ENCODE measurements around the gene ITGB3. TPM values are rescaled to one million over a fixed set of nuclear protein-coding genes. Genes with fewer than 3 reads are reported as not detected.

ITGB3 gene
- total RNA-seq, 5 donors from 2014 or later (not counting 1 experiment from before 2014, with no cell fraction given) = 0.22 to 3.8 (median 0.26) TPM

DNA sequence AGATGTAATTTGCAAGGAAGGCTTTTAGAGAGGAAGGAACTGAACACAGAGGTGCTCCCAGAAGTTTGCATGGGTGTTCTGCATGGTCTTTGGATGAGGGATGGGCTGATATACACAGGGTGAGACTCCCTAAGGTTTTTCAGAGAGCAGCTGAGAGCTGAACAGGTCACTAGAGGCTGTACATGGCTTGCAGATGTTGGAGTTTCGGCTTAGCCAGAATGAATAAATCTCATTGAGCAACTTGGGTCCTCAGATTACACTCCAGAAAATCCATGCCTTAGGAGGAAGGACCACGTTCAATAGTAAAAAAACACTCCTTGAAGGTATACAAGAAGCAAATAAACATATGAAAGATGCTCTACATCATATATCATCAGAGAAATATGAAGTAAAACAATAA, 7.5 kb upstream of the ITGB3 start:
- no peak overlapping the region for H3K4me3 ChIP-seq (ENCODE audit: control insufficient read depth in 1 of 2, extremely low read depth in 1 of 2, low read length in 1 of 2)
- H3K9me3 ChIP-seq = no peaks in the 10 kb centered on the region
- Mint-ChIP-seq H3K4me1 (no peaks in the 10 kb centered on the region), H3K27me3 (peaks cover 22 to 24% of the 10 kb centered on the region in 2 donors), H3K36me3 (no peaks in the 10 kb centered on the region), H3K4me3 (no peak overlapping the region), H3K9me3 (no peaks in the 10 kb centered on the region), H3K27ac (no peak overlapping the region)
- no peak for DNase-seq
- no peak overlapping the region for H3K27ac ChIP-seq (ENCODE audit: low read length)
- H3K4me1 ChIP-seq (ENCODE audit: control insufficient read depth in 1 of 2, extremely low read depth in 1 of 2, insufficient read depth in 2 of 2, low read length in 2 of 2) = no peaks in the 10 kb centered on the region
- no peak for ATAC-seq (replicated peaks in 1 of 4)
- ChIA-PET CTCF (no interaction called here), POLR2A (interaction anchor here in 1 of 2 donors (0.7 kb wide), 1 partner anchor 649 kb away, joined by 3 read pairs; no protein-coding TSS in a partner anchor)
- H3K27me3 ChIP-seq (replicated peaks in 1 of 2; ENCODE audit: control insufficient read depth in 2 of 2, extremely low read depth in 1 of 2, insufficient read depth in 2 of 2, low read length in 1 of 2) = peaks cover 0 to 8% of the 10 kb centered on the region in 2 experiments
- WGBS (ENCODE audit: insufficient coverage) = no CpG with 5 or more reads among the region's 2 CpGs
- no peaks in the 10 kb centered on the region for H3K36me3 ChIP-seq (ENCODE audit: control insufficient read depth in 2 of 2, extremely low read depth in 1 of 2, insufficient read depth in 1 of 2, low read length in 1 of 2)

DNA sequence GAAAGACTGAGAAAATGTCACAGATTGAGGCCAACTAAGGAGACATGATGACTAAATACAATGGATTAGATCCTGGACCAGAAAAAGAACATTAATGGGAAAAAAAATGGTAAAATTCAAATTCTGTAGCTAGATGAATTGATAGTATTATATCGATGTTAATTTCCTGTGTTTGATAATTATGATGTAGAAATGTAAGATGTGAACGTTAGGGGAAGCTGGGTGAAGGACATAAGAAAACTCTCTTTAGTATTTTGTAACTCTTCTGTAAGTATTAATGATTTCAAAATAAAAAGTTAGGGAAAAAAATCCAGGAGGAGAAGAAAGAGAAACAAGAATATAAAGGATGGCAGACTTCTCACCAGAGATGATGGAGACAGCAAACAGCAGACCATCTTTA, 2.8 kb upstream of the ITGB3 start:
- Histone ChIP-seq H3K36me3 (ENCODE audit: control insufficient read depth in 2 of 2, extremely low read depth in 1 of 2, insufficient read depth in 1 of 2, low read length in 1 of 2) (no peaks in the 10 kb centered on the region), H3K4me1 (ENCODE audit: control insufficient read depth in 1 of 2, extremely low read depth in 1 of 2, insufficient read depth in 2 of 2, low read length in 2 of 2) (peaks cover 0 to 9% of the 10 kb centered on the region in 2 experiments), H3K9me3 (no peaks in the 10 kb centered on the region), H3K27ac (ENCODE audit: low read length) (no peak overlapping the region), H3K27me3 (replicated peaks in 1 of 2; ENCODE audit: control insufficient read depth in 2 of 2, extremely low read depth in 1 of 2, insufficient read depth in 2 of 2, low read length in 1 of 2) (peaks cover 6 to 30% of the 10 kb centered on the region in 2 experiments), H3K4me3 (ENCODE audit: control insufficient read depth in 1 of 2, extremely low read depth in 1 of 2, low read length in 1 of 2) (no peak overlapping the region)
- Mint-ChIP-seq H3K27me3 (peaks cover 29 to 35% of the 10 kb centered on the region in 2 donors), H3K4me3 (no peak overlapping the region), H3K27ac (no peak overlapping the region), H3K4me1 (peaks cover 12 to 15% (median 12%) of the 10 kb centered on the region in 3 donors), H3K9me3 (no peaks in the 10 kb centered on the region), H3K36me3 (no peaks in the 10 kb centered on the region)
- DNase-seq (no peak), ATAC-seq (replicated peaks in 1 of 4) (no peak)
- CTCF ChIA-PET = no interaction called here
- POLR2A ChIA-PET = interaction anchor here (0.6 kb wide), 2 partner anchors 39 to 186 kb away, joined by 3 read pairs; no protein-coding TSS in a partner anchor
- WGBS (ENCODE audit: insufficient coverage) = no CpG with 5 or more reads among the region's 2 CpGs

DNA sequence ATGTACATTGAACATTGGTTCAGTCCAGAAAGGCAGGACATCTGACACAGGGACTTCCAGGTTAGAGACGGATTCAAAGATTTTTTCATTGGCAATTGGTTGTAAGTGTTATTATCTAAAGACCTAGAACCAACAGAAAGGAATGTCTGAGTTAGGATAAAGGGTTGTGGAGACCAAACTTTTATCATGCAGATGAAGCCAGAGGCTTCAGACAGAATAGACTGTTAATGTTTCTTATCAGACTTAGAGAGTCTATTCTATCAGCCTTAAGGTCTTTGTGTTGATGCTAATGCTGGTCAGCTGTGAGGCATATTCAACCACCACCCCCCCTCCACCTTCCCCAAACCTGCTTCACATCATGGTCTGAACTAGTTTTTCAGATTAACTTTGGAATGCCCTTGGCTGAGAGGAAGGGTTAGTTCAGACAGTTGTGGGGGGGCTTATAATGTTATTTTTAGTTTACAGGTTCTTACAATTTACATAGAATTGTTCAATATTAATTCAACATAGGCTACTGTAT, 2.1 kb upstream of the ITGB3 start:
- POLR2A ChIA-PET = interaction anchor here (0.6 kb wide), 2 partner anchors 38 to 186 kb away, joined by 3 read pairs; no protein-coding TSS in a partner anchor
- Mint-ChIP-seq H3K9me3 (no peaks in the 10 kb centered on the region), H3K4me3 (no peak overlapping the region), H3K36me3 (no peaks in the 10 kb centered on the region), H3K27ac (no peak overlapping the region), H3K27me3 (peaks cover 35 to 39% of the 10 kb centered on the region in 2 donors), H3K4me1 (peaks cover 12 to 15% (median 12%) of the 10 kb centered on the region in 3 donors)
- ATAC-seq (replicated peaks in 1 of 4) (no peak), DNase-seq (no peak)
- CTCF ChIA-PET = no interaction called here
- Histone ChIP-seq H3K9me3 (no peaks in the 10 kb centered on the region), H3K4me1 (ENCODE audit: control insufficient read depth in 1 of 2, extremely low read depth in 1 of 2, insufficient read depth in 2 of 2, low read length in 2 of 2) (peaks cover 0 to 9% of the 10 kb centered on the region in 2 experiments), H3K27me3 (replicated peaks in 1 of 2; ENCODE audit: control insufficient read depth in 2 of 2, extremely low read depth in 1 of 2, insufficient read depth in 2 of 2, low read length in 1 of 2) (peaks cover 6 to 36% of the 10 kb centered on the region in 2 experiments), H3K27ac (ENCODE audit: low read length) (no peak overlapping the region), H3K36me3 (ENCODE audit: control insufficient read depth in 2 of 2, extremely low read depth in 1 of 2, insufficient read depth in 1 of 2, low read length in 1 of 2) (no peaks in the 10 kb centered on the region), H3K4me3 (ENCODE audit: control insufficient read depth in 1 of 2, extremely low read depth in 1 of 2, low read length in 1 of 2) (no peak overlapping the region)
- WGBS (ENCODE audit: insufficient coverage) = 60% methylated on average over 1 of the region's 1 CpG

DNA sequence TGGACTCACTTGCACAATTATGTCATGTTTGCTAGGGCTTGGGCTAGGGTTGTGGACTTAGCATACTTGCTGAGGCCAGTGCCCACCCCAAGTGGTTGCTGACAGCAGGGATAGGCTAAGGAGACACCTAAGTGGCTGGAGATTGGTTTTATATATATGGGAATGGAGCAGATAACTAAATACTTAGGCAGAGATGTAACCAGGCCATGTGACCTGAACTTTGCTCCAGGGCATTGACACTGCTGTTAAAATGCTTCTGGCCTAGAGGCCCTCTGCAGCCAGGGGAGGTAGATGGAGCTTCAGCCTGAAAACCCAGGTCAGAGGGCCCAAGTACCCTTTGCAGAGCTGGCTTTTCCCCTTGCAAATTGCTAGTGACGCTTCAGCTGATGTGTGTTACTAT, 1.4 kb upstream of the ITGB3 start:
- Histone ChIP-seq H3K9me3 (no peaks in the 10 kb centered on the region), H3K36me3 (ENCODE audit: control insufficient read depth in 2 of 2, extremely low read depth in 1 of 2, insufficient read depth in 1 of 2, low read length in 1 of 2) (no peaks in the 10 kb centered on the region), H3K27me3 (replicated peaks in 1 of 2; ENCODE audit: control insufficient read depth in 2 of 2, extremely low read depth in 1 of 2, insufficient read depth in 2 of 2, low read length in 1 of 2) (peaks cover 13 to 36% of the 10 kb centered on the region in 2 experiments), H3K4me3 (ENCODE audit: control insufficient read depth in 1 of 2, extremely low read depth in 1 of 2, low read length in 1 of 2) (no peak overlapping the region), H3K4me1 (ENCODE audit: control insufficient read depth in 1 of 2, extremely low read depth in 1 of 2, insufficient read depth in 2 of 2, low read length in 2 of 2) (peaks cover 0 to 9% of the 10 kb centered on the region in 2 experiments), H3K27ac (ENCODE audit: low read length) (no peak overlapping the region)
- DNase-seq = no peak
- CTCF ChIA-PET = interaction anchor here in 1 of 2 donors (0.6 kb wide), 1 partner anchor 133 kb away, joined by 4 read pairs; no protein-coding TSS in a partner anchor
- POLR2A ChIA-PET = interaction anchor here (0.5 kb wide), 2 partner anchors 37 to 60 kb away, joined by 3 read pairs; no protein-coding TSS in a partner anchor
- no peak overlapping the region for H3K27ac Mint-ChIP-seq
- H3K27me3 Mint-ChIP-seq = peaks cover 38 to 44% of the 10 kb centered on the region in 2 donors
- H3K4me1 Mint-ChIP-seq = peaks cover 12 to 15% (median 12%) of the 10 kb centered on the region in 3 donors
- ATAC-seq (replicated peaks in 1 of 4) = no peak
- H3K4me3 Mint-ChIP-seq = peak overlapping the region; percentile 46 to 83 (median 60)
- no peaks in the 10 kb centered on the region for H3K9me3 Mint-ChIP-seq
- no peaks in the 10 kb centered on the region for H3K36me3 Mint-ChIP-seq
- 100% methylated on average over 1 of the region's 1 CpG for WGBS (ENCODE audit: insufficient coverage)

DNA sequence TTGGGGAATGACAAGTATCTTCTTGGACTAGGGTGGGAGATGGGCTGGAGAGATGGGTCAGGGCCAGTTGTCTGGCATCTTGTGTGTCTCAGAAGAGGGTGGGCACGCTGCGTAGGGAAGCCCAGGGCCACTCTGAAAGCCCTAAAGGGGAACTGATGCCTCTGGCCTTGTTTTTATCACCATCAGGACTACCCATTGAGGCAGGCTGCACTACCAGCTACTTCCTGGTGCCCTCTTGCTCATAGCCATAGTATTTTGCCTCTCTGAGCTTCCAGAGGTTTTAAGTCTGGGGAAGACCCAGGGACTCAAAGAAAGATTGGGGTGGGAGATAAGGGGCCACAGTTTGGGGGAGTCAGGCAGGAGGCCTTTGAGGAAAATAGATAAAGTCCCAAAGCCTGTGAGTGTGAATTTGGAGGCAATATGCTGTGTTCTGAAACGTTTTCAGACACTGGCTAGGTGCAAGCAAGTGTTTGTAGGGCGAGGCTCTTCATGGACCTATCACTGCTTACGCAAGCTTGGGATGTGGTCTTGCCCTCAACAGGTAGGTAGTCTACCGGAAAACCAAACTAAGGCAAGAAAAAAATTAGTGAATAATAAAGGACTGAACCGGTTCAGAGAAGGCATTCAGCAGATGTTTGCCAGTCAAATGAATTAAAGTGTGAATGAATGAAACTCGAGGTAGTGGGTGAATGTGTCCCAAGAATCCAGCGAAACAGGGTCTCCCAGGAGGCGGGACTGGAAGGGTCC, 688 bp upstream of the ITGB3 start:
- ChIA-PET POLR2A (no interaction called here), CTCF (interaction anchor here in 1 of 2 donors (0.6 kb wide), 1 partner anchor 134 kb away, joined by 4 read pairs; no protein-coding TSS in a partner anchor)
- Mint-ChIP-seq H3K4me1 (peaks cover 12 to 15% (median 12%) of the 10 kb centered on the region in 3 donors), H3K27me3 (peaks cover 45 to 51% of the 10 kb centered on the region in 2 donors), H3K27ac (no peak overlapping the region), H3K9me3 (no peaks in the 10 kb centered on the region), H3K4me3 (peak overlapping the region; percentile 43 to 83 (median 67)), H3K36me3 (no peaks in the 10 kb centered on the region)
- ATAC-seq (replicated peaks in 1 of 4) = no peak
- DNase-seq = no peak
- no peak overlapping the region for H3K27ac ChIP-seq (ENCODE audit: low read length)
- peak overlapping the region; percentile 16 to 38 for H3K4me3 ChIP-seq (ENCODE audit: control insufficient read depth in 1 of 2, extremely low read depth in 1 of 2, low read length in 1 of 2)
- H3K36me3 ChIP-seq (ENCODE audit: control insufficient read depth in 2 of 2, extremely low read depth in 1 of 2, insufficient read depth in 1 of 2, low read length in 1 of 2) = no peaks in the 10 kb centered on the region
- peaks cover 14 to 41% of the 10 kb centered on the region in 2 experiments for H3K27me3 ChIP-seq (replicated peaks in 1 of 2; ENCODE audit: control insufficient read depth in 2 of 2, extremely low read depth in 1 of 2, insufficient read depth in 2 of 2, low read length in 1 of 2)
- peaks cover 0 to 9% of the 10 kb centered on the region in 2 experiments for H3K4me1 ChIP-seq (ENCODE audit: control insufficient read depth in 1 of 2, extremely low read depth in 1 of 2, insufficient read depth in 2 of 2, low read length in 2 of 2)
- 76% methylated on average over 10 of the region's 10 CpGs for WGBS (ENCODE audit: insufficient coverage)
- H3K9me3 ChIP-seq = no peaks in the 10 kb centered on the region

DNA sequence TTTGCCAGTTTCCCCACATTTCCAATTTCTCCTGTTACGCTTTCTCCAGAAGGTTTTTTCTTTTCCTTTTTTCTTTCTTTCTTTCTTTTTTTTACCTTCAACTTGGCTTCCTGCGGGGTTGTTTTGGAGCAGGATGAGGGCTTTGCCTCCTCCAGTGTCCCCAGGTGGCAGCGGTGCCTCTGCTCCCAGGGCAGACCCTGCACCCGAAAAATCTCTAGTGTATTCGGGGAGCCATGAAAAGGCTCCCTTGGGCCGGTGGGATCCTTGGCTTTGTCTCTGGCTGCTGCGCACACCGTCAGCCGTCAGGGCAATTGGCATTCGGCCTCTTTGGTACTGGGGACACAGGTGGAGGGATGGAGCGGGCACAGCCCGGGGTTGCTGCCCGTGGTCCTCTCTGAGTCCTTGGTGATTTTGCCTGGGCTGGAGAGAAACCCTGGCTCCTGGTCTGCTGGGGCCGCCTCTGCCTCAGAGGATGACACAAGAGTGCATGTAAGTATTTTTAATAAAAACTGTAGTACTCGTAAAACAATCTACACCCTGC, 846 bp downstream of the ITGB3 start:
- H3K27ac ChIP-seq (ENCODE audit: low read length) = no peak overlapping the region
- H3K4me1 ChIP-seq (ENCODE audit: control insufficient read depth in 1 of 2, extremely low read depth in 1 of 2, insufficient read depth in 2 of 2, low read length in 2 of 2) = peaks cover 0 to 9% of the 10 kb centered on the region in 2 experiments
- H3K27ac Mint-ChIP-seq = no peak overlapping the region
- DNase-seq = no peak
- ATAC-seq (replicated peaks in 1 of 4) = no peak
- peak overlapping the region; percentile 33 to 53 for H3K4me3 ChIP-seq (ENCODE audit: control insufficient read depth in 1 of 2, extremely low read depth in 1 of 2, low read length in 1 of 2)
- peaks cover 14 to 46% of the 10 kb centered on the region in 2 experiments for H3K27me3 ChIP-seq (replicated peaks in 1 of 2; ENCODE audit: control insufficient read depth in 2 of 2, extremely low read depth in 1 of 2, insufficient read depth in 2 of 2, low read length in 1 of 2)
- ChIA-PET POLR2A (no interaction called here), CTCF (no interaction called here)
- H3K36me3 Mint-ChIP-seq = no peaks in the 10 kb centered on the region
- no peaks in the 10 kb centered on the region for H3K36me3 ChIP-seq (ENCODE audit: control insufficient read depth in 2 of 2, extremely low read depth in 1 of 2, insufficient read depth in 1 of 2, low read length in 1 of 2)
- H3K9me3 Mint-ChIP-seq = no peaks in the 10 kb centered on the region
- 21% methylated on average over 12 of the region's 15 CpGs for WGBS (ENCODE audit: insufficient coverage)
- H3K4me1 Mint-ChIP-seq = peaks cover 12 to 15% (median 12%) of the 10 kb centered on the region in 3 donors
- H3K27me3 Mint-ChIP-seq = peaks cover 54 to 60% of the 10 kb centered on the region in 2 donors
- no peaks in the 10 kb centered on the region for H3K9me3 ChIP-seq
- peak overlapping the region; percentile 83 to 84 (median 84) for H3K4me3 Mint-ChIP-seq
